HG03139 (cell line): ENCODE measurements around the gene LDB1.
A peak's percentile ranks its signal among the peaks of the same experiment; 100 is the strongest.

Source experiments
- ATAC-seq: cut with Tn5 transposase; IDR thresholded peaks from one replicate; pipeline ENCODE4 v1.9.1; 2021; ENCODE audit not compliant: unreplicated experiment

LDB1 gene

DNA sequence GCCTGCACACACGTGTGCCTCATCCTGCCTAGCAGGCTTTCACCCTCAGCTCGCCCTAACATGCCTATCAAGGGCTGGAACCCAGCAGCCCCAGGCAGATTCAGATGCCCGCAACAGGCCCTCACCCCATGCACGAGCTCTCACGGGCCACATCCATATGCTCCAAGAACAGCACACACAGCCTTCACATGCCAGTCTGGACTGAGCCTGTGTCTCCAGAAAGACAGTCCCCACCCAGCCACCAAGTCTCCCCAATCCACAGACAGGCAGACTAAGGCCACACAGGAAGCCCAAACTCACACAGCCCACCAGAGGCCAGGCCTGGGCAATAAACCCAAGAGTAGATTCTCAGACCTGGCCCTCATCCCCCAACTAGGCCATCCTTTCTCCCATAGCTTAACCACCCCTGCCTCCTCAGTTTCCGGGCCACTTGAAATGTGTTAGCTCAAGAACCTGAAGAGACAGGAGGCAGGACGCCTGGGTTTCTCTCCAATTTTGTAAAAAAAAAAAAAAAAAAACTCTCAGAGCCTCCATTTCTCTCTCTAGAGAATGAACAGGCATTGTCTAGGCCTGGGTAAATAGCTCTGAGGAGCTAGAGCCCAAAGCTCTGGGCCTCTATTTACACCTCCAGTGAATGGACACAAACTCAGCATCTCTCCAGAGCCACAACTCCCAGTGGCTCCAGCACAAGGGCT lies 6.8 kb downstream of the LDB1 start:
- no peak for ATAC-seq

DNA sequence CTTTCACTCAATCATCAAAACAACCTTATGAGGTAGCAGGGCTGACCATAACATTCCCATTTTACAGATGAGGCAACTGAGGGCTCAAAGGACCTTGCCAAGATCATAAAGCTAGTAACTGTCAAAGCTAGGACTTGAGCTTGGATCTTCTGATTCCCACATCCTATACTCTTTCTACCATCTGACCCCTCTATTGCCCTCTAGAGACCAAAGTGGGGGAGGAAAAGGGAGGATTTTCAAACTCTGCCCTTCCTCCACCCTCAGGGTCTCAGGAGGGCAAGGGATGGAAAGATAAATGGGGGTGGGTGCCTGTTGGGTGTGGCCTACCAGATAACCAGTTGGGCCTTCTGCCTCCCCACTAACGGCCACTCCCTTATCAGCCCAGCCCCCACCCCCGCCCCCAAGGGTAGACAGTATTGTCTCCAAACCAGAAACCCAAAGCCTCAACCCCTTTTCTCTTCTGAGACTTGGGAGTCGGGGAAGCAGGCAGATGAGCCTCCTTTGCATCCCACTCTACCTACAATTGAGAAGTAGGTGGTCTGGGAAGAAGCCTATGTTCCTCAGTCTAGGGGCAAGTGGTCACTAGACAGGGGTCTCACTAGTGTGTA lies 7.9 kb downstream of the LDB1 start:
- ATAC-seq = no peak

- ATAC-seq = no peak
Observed at GRCh38 chr10:102111276-102111675, 8.9 kb downstream of the LDB1 start.

DNA sequence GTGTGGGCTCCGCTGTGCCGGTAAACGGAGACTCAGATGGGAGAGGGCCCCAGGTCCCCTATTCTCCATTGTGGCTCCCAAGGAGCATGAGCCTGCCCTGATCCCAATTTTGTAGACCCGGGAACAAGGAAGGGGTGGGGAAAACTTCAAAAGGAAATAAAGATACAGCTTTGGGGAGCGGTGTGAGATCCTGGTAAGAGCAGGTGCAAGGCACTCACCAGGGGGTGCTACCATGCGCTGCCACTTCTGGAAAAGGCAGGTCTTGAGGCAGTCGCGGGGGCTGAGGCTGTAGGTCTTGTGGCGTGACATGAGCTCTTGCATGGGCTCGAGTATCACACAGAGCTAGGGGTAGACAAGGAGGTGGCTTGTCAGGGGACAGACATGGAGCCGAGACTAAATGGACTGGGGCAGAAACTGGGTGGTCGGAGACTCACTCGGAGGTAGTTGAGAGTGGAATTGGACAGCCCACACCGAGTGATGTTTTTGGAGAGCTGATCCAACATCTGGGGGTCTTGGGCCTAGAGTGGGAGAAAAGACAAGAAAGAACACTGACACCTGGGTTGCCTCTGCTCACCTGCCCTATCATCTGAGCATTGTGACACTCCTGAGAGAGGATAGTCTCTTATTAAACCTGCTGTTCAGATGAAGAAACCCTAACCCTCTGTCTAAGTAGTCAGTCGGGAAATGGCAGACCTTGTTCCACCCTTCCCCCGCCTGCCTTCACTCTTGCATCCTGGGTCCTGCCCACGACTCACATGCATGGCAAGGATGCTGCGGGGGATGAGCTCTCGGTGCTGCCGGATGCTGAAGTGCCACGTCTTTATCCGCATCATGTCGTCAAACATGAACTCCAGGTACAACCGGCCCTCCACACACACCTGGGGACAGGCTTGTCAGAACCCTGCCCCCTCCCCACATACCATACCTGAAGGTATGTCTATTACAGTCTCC lies 10.7 kb downstream of the LDB1 start:
- ATAC-seq = no peak

DNA sequence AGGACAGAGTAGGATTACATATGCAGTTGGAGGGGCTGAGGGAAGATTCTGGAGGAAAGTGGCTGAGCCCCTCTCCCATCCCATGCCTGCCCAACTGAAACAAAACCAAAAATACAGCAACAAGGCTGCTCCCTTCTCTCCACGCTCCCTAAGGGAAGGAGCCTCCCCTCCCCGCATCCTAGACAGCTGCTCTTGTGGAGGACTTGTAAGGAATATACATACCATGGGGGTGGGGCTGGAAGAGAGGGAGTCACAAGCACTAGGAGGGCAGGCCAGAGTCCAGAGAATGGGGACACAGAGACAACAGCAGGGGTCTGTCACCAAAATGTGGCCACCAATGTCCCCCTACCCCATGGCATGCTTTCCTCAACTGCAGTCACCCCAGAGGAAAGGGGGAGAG lies 13.2 kb downstream of the LDB1 start:
- no peak for ATAC-seq

- no peak for ATAC-seq
Observed at GRCh38 chr10:102102421-102102820, 17.7 kb downstream of the LDB1 start.

DNA sequence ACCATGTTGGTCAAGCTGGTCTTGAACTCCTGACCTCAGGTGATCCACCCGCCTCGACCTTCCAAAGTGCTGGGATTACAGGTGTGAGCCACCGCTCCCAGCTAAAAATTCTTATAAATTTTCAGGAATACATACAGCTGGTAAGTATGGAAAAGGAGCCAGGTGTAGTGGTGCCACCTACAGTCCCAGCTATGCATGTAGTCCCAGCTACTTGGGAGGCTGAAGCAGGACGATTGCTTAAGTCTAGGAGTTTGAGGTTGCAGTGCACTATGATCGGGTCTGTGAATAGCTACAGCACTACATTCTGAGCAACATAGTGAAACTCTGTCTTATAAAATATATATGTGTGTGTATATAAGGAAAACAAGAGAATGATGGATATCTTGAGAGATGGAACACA lies 19.0 kb downstream of the LDB1 start:
- ATAC-seq = no peak

- ATAC-seq = no peak
Observed at GRCh38 chr10:102096449-102096848, 23.7 kb downstream of the LDB1 start.

DNA sequence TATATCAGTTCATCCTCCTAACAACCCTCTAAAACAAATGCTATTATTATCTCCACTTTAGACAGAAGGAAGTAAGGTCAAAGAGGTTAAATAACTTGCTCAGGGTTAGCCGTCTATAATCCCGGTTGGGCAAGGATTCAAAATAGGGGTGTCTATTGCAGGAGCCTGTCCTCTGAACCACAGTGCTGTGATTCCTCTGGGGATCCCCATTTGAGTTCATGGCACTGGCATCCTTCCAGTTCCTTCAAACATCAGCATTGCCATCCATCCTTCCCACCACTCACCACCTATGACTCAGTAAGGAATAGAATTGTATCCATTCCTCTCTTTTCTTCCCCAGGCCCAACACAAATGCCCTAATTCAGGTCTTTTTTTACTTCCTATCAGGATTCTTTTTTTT lies 29.4 kb downstream of the LDB1 start:
- ATAC-seq = no peak

GRCh38 chr10:102086196-102086595 lies 34.0 kb downstream of the LDB1 start:
- no peak for ATAC-seq

- no peak for ATAC-seq
Observed at GRCh38 chr10:102085336-102085735, 34.8 kb downstream of the LDB1 start.

GRCh38 chr10:102083541-102083940 lies 36.6 kb downstream of the LDB1 start:
- no peak for ATAC-seq

GRCh38 chr10:102072673-102073527 lies 47.3 kb downstream of the LDB1 start:
- ATAC-seq = no peak

- ATAC-seq = no peak
Observed at GRCh38 chr10:102069071-102069470, 51.1 kb downstream of the LDB1 start.

- no peak for ATAC-seq
Observed at GRCh38 chr10:102068216-102068615, 52.0 kb downstream of the LDB1 start.

DNA sequence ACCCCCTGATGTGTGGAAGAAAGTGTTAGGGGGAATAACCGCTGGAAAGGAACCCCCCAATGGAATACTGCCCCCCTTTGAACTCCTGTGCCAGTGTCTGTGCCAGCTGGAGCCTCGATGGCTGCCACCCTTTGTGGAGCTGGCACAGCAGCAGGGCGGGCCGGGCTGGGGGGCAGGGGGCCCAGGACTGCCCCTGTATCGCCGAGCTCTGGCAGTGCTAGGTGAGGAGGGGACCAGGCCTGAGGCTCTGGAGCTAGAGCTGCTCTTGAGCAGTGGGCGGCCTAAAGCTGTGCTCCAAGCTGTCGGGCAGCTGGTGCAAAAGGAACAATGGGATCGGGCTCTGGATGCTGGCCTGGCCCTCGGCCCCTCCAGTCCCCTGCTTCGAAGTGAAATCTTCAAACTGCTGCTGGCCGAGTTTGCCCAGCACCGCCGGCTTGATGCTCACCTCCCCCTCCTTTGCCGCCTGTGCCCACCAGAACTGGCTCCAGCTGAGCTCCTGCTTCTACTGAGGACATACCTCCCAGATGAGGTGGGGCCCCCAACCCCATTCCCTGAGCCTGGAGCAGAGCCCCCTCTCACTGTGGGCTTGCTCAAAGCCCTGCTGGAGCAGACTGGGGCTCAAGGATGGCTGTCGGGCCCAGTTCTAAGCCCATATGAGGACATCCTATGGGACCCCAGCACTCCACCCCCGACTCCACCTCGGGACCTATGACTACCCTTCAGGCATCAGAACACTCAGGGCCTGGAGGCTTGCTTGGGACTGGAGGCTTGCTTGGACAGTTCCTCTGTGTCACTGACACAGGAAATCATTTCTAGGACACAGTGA lies 52.9 kb downstream of the LDB1 start:
- ATAC-seq = no peak

DNA sequence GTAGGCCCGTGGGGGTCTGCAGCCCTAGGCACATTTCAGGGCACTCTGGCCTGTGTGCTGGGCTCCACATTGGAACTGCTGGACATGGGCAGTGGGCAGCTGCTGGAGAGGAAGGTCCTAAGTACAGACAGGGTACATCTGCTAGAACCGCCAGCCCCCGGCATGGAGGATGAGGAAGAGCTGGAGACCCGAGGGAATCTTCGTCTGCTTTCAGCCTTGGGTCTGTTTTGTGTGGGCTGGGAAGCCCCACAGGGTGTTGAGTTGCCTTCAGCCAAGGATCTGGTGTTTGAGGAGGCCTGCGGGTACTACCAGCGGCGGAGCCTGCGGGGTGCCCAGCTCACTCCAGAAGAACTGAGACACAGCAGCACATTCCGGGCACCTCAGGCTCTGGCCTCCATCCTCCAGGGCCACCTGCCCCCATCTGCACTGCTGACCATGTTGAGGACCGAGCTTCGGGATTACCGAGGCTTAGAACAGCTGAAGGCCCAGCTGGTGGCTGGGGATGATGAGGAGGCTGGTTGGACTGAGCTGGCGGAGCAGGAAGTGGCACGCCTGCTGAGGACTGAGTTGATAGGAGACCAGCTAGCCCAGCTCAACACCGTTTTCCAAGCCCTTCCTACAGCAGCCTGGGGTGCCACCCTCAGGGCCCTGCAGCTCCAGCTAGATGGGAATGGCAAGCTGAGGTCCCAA lies 53.6 kb downstream of the LDB1 start:
- ATAC-seq = no peak

DNA sequence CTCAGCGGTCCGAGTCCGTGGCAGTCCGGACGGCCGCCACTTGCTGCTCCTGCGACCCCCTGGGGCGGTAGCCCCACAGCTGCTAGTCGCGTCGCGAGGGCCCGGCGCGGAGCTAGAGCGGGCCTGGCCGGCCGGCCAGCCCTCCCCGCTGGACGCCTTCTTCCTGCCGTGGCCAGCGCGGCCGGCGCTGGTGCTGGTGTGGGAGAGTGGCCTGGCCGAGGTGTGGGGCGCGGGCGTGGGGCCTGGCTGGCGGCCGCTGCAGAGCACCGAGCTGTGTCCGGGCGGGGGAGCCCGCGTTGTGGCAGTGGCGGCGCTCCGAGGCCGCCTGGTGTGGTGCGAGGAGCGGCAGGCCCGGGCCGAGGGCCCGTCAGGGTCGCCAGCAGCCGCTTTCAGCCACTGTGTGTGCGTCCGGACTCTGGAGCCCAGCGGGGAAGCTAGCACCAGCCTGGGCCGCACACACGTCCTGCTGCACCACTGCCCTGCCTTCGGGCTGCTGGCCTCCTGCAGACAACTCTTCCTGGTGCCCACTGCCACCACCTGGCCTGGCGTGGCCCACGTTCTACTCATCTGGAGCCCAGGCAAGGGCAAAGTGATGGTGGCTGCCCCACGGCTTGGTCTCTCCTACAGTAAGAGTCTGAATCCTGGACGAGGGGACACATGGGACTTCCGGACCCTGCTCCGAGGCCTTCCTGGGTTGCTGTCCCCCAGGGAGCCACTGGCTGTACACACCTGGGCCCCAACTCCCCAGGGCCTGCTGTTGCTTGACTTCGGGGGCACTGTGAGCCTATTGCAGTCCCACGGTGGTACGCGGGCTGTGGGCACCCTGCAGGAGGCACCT lies 54.4 kb downstream of the LDB1 start:
- peak; percentile 18 for ATAC-seq
